CD14-positive monocyte (primary cell): ENCODE measurements around the gene LAMP5. TPM values are rescaled to one million over a fixed set of nuclear protein-coding genes. Genes with fewer than 3 reads are reported as not detected.

Experiments
- DNase-seq, 3 donors: peaks; one replicate each; pipeline ENCODE4 v3.0.0-alpha.2; 2011 to 2022
- H2AFZ ChIP-seq: 2 replicates; pipeline ENCODE4 v1.6.0; 2012; ENCODE audit warnings: mild to moderate bottlenecking, low read depth, low read length, inconsistent platforms; ENCODE audit not compliant: insufficient read depth, poor library complexity, severe bottlenecking
- H3K27ac ChIP-seq, 2 donors: 1 replicate in 1 of 2; 2 replicates in 1 of 2; pipeline ENCODE4 v1.5.1; 2012 to 2013; ENCODE audit warnings: low read length in 2 of 2, control low read depth in 1 of 2, inconsistent platforms in 1 of 2, low read depth in 1 of 2, mild to moderate bottlenecking in 1 of 2
- H3K27me3 ChIP-seq, 2 donors: one replicate each; pipeline versions ENCODE4 v1.6.0 to v1.6.1; 2011 to 2013; ENCODE audit warnings: low read length in 2 of 2; ENCODE audit not compliant: control insufficient read depth in 2 of 2, insufficient read depth in 2 of 2
- H3K36me3 ChIP-seq, 2 donors: replicated peaks in 1 of 2; 1 replicate in 1 of 2; 2 replicates in 1 of 2; pipeline versions ENCODE4 v1.5.1 to v1.6.1; 2012 to 2013; ENCODE audit warnings: low read length in 2 of 2, control low read depth in 1 of 2, inconsistent platforms in 1 of 2, mild to moderate bottlenecking in 1 of 2; ENCODE audit not compliant: insufficient read depth in 2 of 2, control insufficient read depth in 1 of 2
- H3K4me1 ChIP-seq, 2 donors: 1 replicate in 1 of 2; 2 replicates in 1 of 2; pipeline versions ENCODE4 v1.5.1 to v1.6.1; 2012 to 2013; ENCODE audit warnings: low read length in 2 of 2, control low read depth in 1 of 2, inconsistent platforms in 1 of 2, mild to moderate bottlenecking in 1 of 2, moderate library complexity in 1 of 2; ENCODE audit not compliant: insufficient read depth in 2 of 2, control insufficient read depth in 1 of 2
- H3K4me2 ChIP-seq: replicated peaks from 2 replicates; pipeline ENCODE3; 2012; ENCODE audit warnings: low read length, moderate library complexity, mild to moderate bottlenecking; ENCODE audit not compliant: poor library complexity, severe bottlenecking; ENCODE audit errors: extremely low read depth
- H3K4me3 ChIP-seq, 3 experiments: fragments of 200-600 bp in 1 of 3; sonication (generic) in 1 of 3; replicated peaks in 1 of 3; 1 replicate in 2 of 3; 2 replicates in 1 of 3; pipeline ENCODE4 v1.5.1; 2011 to 2013; ENCODE audit warnings: low read length in 3 of 3, mild to moderate bottlenecking in 3 of 3, control low read depth in 2 of 3, low read depth in 2 of 3, inconsistent platforms in 1 of 3, moderate library complexity in 1 of 3
- H3K79me2 ChIP-seq: 2 replicates; pipeline ENCODE4 v1.6.0; 2012; ENCODE audit warnings: mild to moderate bottlenecking, control low read depth, inconsistent platforms, low read length, moderate library complexity; ENCODE audit not compliant: insufficient read depth
- H3K9ac ChIP-seq: 2 replicates; pipeline ENCODE4 v1.6.0; 2017; ENCODE audit warnings: low read length, mild to moderate bottlenecking; ENCODE audit not compliant: insufficient read depth, poor library complexity, severe bottlenecking
- H3K9me3 ChIP-seq, 2 donors: replicated peaks in 1 of 2; 1 replicate in 1 of 2; 2 replicates in 1 of 2; pipeline versions ENCODE4 v1.5.1 to v1.6.1; 2012 to 2013; ENCODE audit warnings: low read length in 2 of 2, control low read depth in 1 of 2; ENCODE audit not compliant: control insufficient read depth in 1 of 2, insufficient read depth in 1 of 2
- H4K20me1 ChIP-seq: 2 replicates; pipeline ENCODE4 v1.6.0; 2012; ENCODE audit warnings: mild to moderate bottlenecking, low read length, control low read depth, moderate library complexity; ENCODE audit not compliant: insufficient read depth
- H3K27ac Mint-ChIP-seq, 7 donors: one replicate each; pipeline ENCODE4 v1.8.0; 2020; ENCODE audit warnings: mild to moderate bottlenecking in 7 of 7, mixed read lengths in 7 of 7, moderate library complexity in 6 of 7, inconsistent platforms in 2 of 7
- H3K27me3 Mint-ChIP-seq, 3 donors: one replicate each; pipeline ENCODE4 v1.8.0; 2021 to 2022; ENCODE audit warnings: low read depth in 3 of 3, mild to moderate bottlenecking in 3 of 3, mixed read lengths in 3 of 3, moderate library complexity in 3 of 3, inconsistent platforms in 1 of 3
- H3K36me3 Mint-ChIP-seq, 2 donors: one replicate each; pipeline ENCODE4 v1.8.0; 2020; ENCODE audit warnings: mixed read lengths in 2 of 2, inconsistent platforms in 1 of 2, mild to moderate bottlenecking in 1 of 2
- H3K4me1 Mint-ChIP-seq: one replicate; pipeline ENCODE4 v1.8.0; 2020; ENCODE audit warnings: mild to moderate bottlenecking, mixed read lengths
- H3K4me3 Mint-ChIP-seq, 2 donors: one replicate each; pipeline ENCODE4 v1.8.0; 2020; ENCODE audit warnings: mild to moderate bottlenecking in 2 of 2, mixed read lengths in 2 of 2, moderate library complexity in 1 of 2
- H3K9me3 Mint-ChIP-seq, 7 donors: one replicate each; pipeline ENCODE4 v1.8.0; 2020 to 2022; ENCODE audit warnings: mixed read lengths in 7 of 7, mild to moderate bottlenecking in 6 of 7, moderate library complexity in 6 of 7, inconsistent platforms in 2 of 7
- WGBS: methylation state at CpG from one replicate; pipeline ENCODE4 v1.1.5; 2013; ENCODE audit warnings: missing lambda C conversion rate; ENCODE audit not compliant: insufficient coverage; 5-methylcytosine and 5-hydroxymethylcytosine counted together
- intact Hi-C, 2 donors: fragments of 100-400 bp; cut with micrococcal nuclease; formaldehyde crosslinking; loops; one replicate each; pipeline versions ENCODE4 v1.15.0 to v1.15.1; 2023
- polyA plus RNA-seq, 3 donors: library from polyadenylated mRNA; depleted of rRNA in 1 of 3; unstranded in 2 of 3; stranded (reverse) in 1 of 3; fragments of 300-500 nt in 2 of 3; fragments of >200 nt in 1 of 3; fragmentation: Illumina TruSeq in 2 of 3; gene quantifications; 1 replicate in 2 of 3; 2 replicates in 1 of 3; pipeline ENCODE4 v1.2.3, GENCODE V29; 2012 to 2021
- TF ChIP-seq, protein P1 (sequence below): fragments of 200-600 bp; IDR thresholded peaks from one replicate; pipeline ENCODE4 v1.8.0; 2022; ENCODE audit warnings: antibody characterized with exemption, mild to moderate bottlenecking

LAMP5 gene
- polyA plus RNA-seq, 3 donors, result 0.92 to 2.6 (median 1.5) TPM

DNA sequence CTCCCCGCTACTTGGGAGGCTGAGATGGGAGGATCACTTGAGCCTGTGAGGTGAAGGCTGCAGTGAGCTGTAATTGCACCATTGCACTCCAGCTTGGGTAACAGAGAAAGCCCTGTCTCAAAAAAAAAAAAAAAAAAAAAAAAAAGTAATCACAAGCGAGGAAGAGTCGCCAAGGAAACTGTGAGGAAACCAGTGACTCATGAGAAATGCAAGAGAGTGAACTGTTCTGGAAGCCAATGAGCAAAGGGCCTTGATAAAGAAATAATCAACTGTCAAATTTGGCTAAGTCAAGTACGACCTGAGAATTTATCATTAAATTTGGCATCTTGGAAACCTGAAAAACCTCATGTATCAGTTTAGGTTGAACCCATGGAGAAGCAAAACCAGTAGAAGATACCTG is 16.1 kb upstream of the LAMP5 start:
- Mint-ChIP-seq H3K27me3 (peaks cover 0 to 2% (median 1%) of the 10 kb centered on the region in 3 donors), H3K36me3 (peaks cover 0 to 3% of the 10 kb centered on the region in 2 donors), H3K4me1 (peaks cover 25% of the 10 kb centered on the region), H3K9me3 (peaks cover 2 to 9% (median 5%) of the 10 kb centered on the region in 7 donors), H3K4me3 (no peak overlapping the region), H3K27ac (peak overlapping the region in 5 of 7 donors; percentile 55 to 84 (median 67))
- WGBS, result 15% methylated on average over 2 of the region's 4 CpGs
- Histone ChIP-seq H4K20me1 (no peaks in the 10 kb centered on the region), H3K4me3 (no peak overlapping the region), H3K4me1 (peaks cover 58 to 68% of the 10 kb centered on the region in 2 donors), H3K36me3 (no peaks in the 10 kb centered on the region), H3K4me2 (no peak overlapping the region), H3K27me3 (no peaks in the 10 kb centered on the region), H3K9me3 (no peaks in the 10 kb centered on the region), H3K9ac (no peak overlapping the region), H3K79me2 (no peaks in the 10 kb centered on the region), H2AFZ (no peak overlapping the region), H3K27ac (peak overlapping the region in 1 of 2 donors; percentile 50)
- DNase-seq, result peak; percentile 75 to 85 (median 81)
- intact Hi-C loops, result no loop called here
- TF ChIP-seq, protein P1, sequence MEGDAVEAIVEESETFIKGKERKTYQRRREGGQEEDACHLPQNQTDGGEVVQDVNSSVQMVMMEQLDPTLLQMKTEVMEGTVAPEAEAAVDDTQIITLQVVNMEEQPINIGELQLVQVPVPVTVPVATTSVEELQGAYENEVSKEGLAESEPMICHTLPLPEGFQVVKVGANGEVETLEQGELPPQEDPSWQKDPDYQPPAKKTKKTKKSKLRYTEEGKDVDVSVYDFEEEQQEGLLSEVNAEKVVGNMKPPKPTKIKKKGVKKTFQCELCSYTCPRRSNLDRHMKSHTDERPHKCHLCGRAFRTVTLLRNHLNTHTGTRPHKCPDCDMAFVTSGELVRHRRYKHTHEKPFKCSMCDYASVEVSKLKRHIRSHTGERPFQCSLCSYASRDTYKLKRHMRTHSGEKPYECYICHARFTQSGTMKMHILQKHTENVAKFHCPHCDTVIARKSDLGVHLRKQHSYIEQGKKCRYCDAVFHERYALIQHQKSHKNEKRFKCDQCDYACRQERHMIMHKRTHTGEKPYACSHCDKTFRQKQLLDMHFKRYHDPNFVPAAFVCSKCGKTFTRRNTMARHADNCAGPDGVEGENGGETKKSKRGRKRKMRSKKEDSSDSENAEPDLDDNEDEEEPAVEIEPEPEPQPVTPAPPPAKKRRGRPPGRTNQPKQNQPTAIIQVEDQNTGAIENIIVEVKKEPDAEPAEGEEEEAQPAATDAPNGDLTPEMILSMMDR, result no peak

DNA sequence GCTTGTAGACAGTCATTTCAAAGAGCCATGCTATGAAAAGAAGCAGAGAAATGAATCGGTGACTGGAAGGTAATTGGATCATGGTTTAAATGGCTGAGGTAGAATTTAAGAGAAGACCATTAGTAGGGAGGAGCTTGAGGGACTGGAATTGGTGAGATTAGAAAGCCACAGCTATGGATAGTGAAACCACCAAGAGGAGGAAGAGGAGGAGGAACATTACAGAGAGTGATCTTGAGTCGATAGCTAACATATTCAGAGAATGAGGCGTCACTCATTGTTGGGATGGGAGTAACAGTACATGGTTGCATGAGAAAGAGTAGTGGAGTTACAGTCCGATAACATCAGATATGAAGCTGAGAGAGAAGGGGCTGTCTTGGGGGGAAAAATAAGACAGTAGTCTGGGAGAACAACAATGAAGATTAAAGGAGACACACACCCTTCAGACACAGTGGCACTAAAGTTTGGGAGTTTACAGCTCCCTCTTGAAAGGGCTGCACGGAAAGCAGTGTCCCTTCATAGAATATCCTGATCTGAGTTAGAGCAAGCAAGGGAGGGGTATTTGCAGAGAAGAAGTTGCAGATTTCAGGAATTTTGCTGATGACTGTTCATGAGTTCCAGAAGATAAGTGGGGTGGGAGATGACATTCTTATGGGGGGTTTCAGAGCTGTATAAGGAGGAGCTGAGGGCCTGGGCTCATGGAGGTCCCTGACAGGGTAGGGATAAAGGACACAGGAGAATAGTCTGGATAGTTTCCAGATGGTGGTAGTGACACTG is 15.1 kb upstream of the LAMP5 start:
- Mint-ChIP-seq H3K36me3 (peaks cover 0 to 3% of the 10 kb centered on the region in 2 donors), H3K9me3 (peaks cover 2 to 9% (median 5%) of the 10 kb centered on the region in 7 donors), H3K27me3 (peaks cover 0 to 2% (median 1%) of the 10 kb centered on the region in 3 donors), H3K27ac (no peak overlapping the region), H3K4me3 (no peak overlapping the region), H3K4me1 (peaks cover 35% of the 10 kb centered on the region)
- no peaks in the 10 kb centered on the region for H3K36me3 ChIP-seq
- no peak overlapping the region for H3K4me2 ChIP-seq
- no peaks in the 10 kb centered on the region for H3K9me3 ChIP-seq
- peak in 1 of 3 donors; percentile 18 for DNase-seq
- TF ChIP-seq, protein P1, result no peak
- no peaks in the 10 kb centered on the region for H3K79me2 ChIP-seq
- WGBS, result 31% methylated on average over 2 of the region's 5 CpGs
- intact Hi-C loops, result no loop called here
- H4K20me1 ChIP-seq, result no peaks in the 10 kb centered on the region
- no peak overlapping the region for H3K9ac ChIP-seq
- no peaks in the 10 kb centered on the region for H3K27me3 ChIP-seq
- H3K4me1 ChIP-seq, result peaks cover 68 to 78% of the 10 kb centered on the region in 2 donors
- no peak overlapping the region for H3K27ac ChIP-seq
- no peak overlapping the region for H2AFZ ChIP-seq
- H3K4me3 ChIP-seq, result no peak overlapping the region
